Measurements from ENCODE around the gene NEMP1.
"Not testable (repeated sequence)": the region's sequence is repeated elsewhere in the genome, so short reads cannot be mapped to it uniquely, and the experiment has no call there.

NEMP1 gene

DNA sequence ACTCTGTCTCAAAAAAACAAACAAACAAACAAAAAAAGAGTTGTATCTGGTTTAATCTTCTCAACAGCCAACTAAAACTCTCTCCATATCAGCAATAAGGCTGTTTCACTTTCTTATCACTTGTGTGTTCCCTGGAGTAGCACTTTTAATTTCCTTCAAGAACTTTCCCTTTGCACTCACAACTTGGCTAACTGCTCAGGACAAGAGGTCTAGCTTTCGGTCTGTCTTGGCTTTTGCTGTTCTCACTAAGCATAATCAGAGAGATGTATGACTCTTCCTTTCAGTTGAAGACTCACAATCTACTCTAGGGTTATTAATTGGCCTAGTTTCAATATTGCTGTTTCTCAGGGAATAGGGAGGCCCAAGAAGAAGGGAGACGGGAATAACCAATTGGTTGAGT is 12.3 kb downstream of the NEMP1 start:
- H3K36me3 ChIP-seq (ENCODE audit: control insufficient read depth, insufficient read depth, low read length), result no peaks in the 10 kb centered on the region
- H3K9ac ChIP-seq, result no peak overlapping the region
- no peaks in the 10 kb centered on the region for H3K27me3 ChIP-seq (ENCODE audit: control insufficient read depth, insufficient read depth, low read length)
- no peak overlapping the region for H3K4me3 ChIP-seq (ENCODE audit: low read depth, low read length)
- no peaks in the 10 kb centered on the region for H3K9me3 ChIP-seq (ENCODE audit: control insufficient read depth, low read length)
- no peaks in the 10 kb centered on the region for H3K79me2 ChIP-seq
- H3K4me1 ChIP-seq, result peaks cover 4% of the 10 kb centered on the region
- no peak overlapping the region for H3K27ac ChIP-seq
- no peak overlapping the region for H2AFZ ChIP-seq
- TF ChIP-seq CTCF (IDR thresholded peaks at IDR 0.05), result no peak
- H3K4me2 ChIP-seq (ENCODE audit: low read length), result no peak overlapping the region

- no peak overlapping the region for H3K4me2 ChIP-seq (ENCODE audit: low read length)
- no peaks in the 10 kb centered on the region for H3K4me1 ChIP-seq
- H3K9me3 ChIP-seq (ENCODE audit: control insufficient read depth, low read length), result no peaks in the 10 kb centered on the region
- H3K27me3 ChIP-seq (ENCODE audit: control insufficient read depth, insufficient read depth, low read length), result no peaks in the 10 kb centered on the region
- no peaks in the 10 kb centered on the region for H3K36me3 ChIP-seq (ENCODE audit: control insufficient read depth, insufficient read depth, low read length)
- H3K9ac ChIP-seq, result no peak overlapping the region
- no peak overlapping the region for H2AFZ ChIP-seq
- no peak overlapping the region for H3K27ac ChIP-seq
- no peak for TF ChIP-seq CTCF (IDR thresholded peaks at IDR 0.05)
- H3K79me2 ChIP-seq, result no peaks in the 10 kb centered on the region
- H3K4me3 ChIP-seq (ENCODE audit: low read depth, low read length), result no peak overlapping the region
Observed at GRCh38 chr12:57063991-57064685, 14.5 kb downstream of the NEMP1 start.

GRCh38 chr12:57058454-57058853 is 20.1 kb downstream of the NEMP1 start:
- no peak overlapping the region for H2AFZ ChIP-seq
- H3K4me1 ChIP-seq, result no peaks in the 10 kb centered on the region
- no peak overlapping the region for H3K9ac ChIP-seq
- H3K4me2 ChIP-seq (ENCODE audit: low read length), result no peak overlapping the region
- no peak overlapping the region for H3K27ac ChIP-seq
- H3K4me3 ChIP-seq (ENCODE audit: low read depth, low read length), result no peak overlapping the region
- H3K9me3 ChIP-seq (ENCODE audit: control insufficient read depth, low read length), result no peaks in the 10 kb centered on the region
- no peaks in the 10 kb centered on the region for H3K79me2 ChIP-seq
- no peak for TF ChIP-seq CTCF (IDR thresholded peaks at IDR 0.05)
- H3K27me3 ChIP-seq (ENCODE audit: control insufficient read depth, insufficient read depth, low read length), result no peaks in the 10 kb centered on the region
- no peaks in the 10 kb centered on the region for H3K36me3 ChIP-seq (ENCODE audit: control insufficient read depth, insufficient read depth, low read length)

GRCh38 chr12:57057067-57057751 is 21.4 kb downstream of the NEMP1 start:
- no peak overlapping the region for H3K27ac ChIP-seq
- no peak overlapping the region for H3K9ac ChIP-seq
- no peak overlapping the region for H3K4me2 ChIP-seq (ENCODE audit: low read length)
- H3K36me3 ChIP-seq (ENCODE audit: control insufficient read depth, insufficient read depth, low read length), result no peaks in the 10 kb centered on the region
- H3K79me2 ChIP-seq, result no peaks in the 10 kb centered on the region
- H3K4me1 ChIP-seq, result no peaks in the 10 kb centered on the region
- no peak for TF ChIP-seq CTCF (IDR thresholded peaks at IDR 0.05)
- no peaks in the 10 kb centered on the region for H3K9me3 ChIP-seq (ENCODE audit: control insufficient read depth, low read length)
- no peak overlapping the region for H3K4me3 ChIP-seq (ENCODE audit: low read depth, low read length)
- no peak overlapping the region for H2AFZ ChIP-seq
- no peaks in the 10 kb centered on the region for H3K27me3 ChIP-seq (ENCODE audit: control insufficient read depth, insufficient read depth, low read length)

DNA sequence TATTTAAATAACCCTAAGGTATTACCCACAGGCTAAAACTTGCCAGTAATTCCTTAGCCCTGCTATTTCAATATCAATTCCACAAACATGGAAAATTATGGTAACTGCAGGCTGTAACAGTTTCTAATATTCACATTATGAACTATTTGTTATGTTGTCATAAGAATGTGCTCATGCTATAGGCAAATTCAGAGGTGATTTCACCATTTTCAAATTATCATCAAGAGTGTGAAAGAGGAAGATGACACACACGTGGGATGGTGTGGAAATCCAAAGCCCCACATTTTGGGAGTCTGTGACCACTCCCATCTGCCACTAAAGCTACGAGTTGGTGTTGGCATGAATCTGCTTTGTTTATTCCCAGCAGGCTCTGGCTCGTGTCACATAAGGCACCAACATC is 22.8 kb downstream of the NEMP1 start:
- Histone ChIP-seq H3K4me3 (ENCODE audit: low read depth, low read length) (no peak overlapping the region), H2AFZ (no peak overlapping the region), H3K79me2 (no peaks in the 10 kb centered on the region), H3K9me3 (ENCODE audit: control insufficient read depth, low read length) (no peaks in the 10 kb centered on the region), H3K27ac (no peak overlapping the region), H3K36me3 (ENCODE audit: control insufficient read depth, insufficient read depth, low read length) (no peaks in the 10 kb centered on the region), H3K4me2 (ENCODE audit: low read length) (no peak overlapping the region), H3K4me1 (no peaks in the 10 kb centered on the region), H3K9ac (no peak overlapping the region), H3K27me3 (ENCODE audit: control insufficient read depth, insufficient read depth, low read length) (no peaks in the 10 kb centered on the region)
- no peak for TF ChIP-seq CTCF (IDR thresholded peaks at IDR 0.05)

GRCh38 chr12:57053901-57054300 is 24.7 kb downstream of the NEMP1 start:
- not testable (repeated sequence) for H3K36me3 ChIP-seq (ENCODE audit: control insufficient read depth, insufficient read depth, low read length); H3K4me1 ChIP-seq; H3K4me3 ChIP-seq (ENCODE audit: low read depth, low read length); H3K79me2 ChIP-seq; H3K9me3 ChIP-seq (ENCODE audit: control insufficient read depth, low read length); H3K27me3 ChIP-seq (ENCODE audit: control insufficient read depth, insufficient read depth, low read length); H3K27ac ChIP-seq; H2AFZ ChIP-seq; H3K4me2 ChIP-seq (ENCODE audit: low read length); H3K9ac ChIP-seq

DNA sequence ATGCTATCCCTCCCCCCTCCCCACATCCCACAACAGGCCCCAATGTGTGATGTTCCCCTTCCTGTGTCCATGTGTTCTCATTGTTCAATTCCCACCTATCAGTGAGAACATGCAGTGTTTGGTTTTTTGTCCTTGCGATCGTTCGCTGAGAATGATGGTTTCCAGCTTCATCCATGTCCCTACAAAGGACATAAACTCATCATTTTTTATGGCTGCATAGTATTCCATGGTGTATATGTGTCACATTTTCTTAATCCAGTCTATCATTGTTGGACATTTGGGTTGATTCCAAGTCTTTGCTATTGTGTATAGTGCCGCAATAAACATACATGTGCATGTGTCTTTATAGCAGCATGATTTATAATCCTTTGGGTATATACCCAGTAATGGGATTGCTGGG is 25.4 kb downstream of the NEMP1 start:
- not testable (repeated sequence) for H3K4me3 ChIP-seq (ENCODE audit: low read depth, low read length); H3K27me3 ChIP-seq (ENCODE audit: control insufficient read depth, insufficient read depth, low read length); H3K9me3 ChIP-seq (ENCODE audit: control insufficient read depth, low read length); H3K79me2 ChIP-seq; H2AFZ ChIP-seq; H3K36me3 ChIP-seq (ENCODE audit: control insufficient read depth, insufficient read depth, low read length); H3K4me2 ChIP-seq (ENCODE audit: low read length); H3K27ac ChIP-seq; H3K4me1 ChIP-seq; H3K9ac ChIP-seq

Data from parathyroid adenoma (tissue), 2 donors.